GM23338 (cell line): ENCODE measurements around the gene SLC6A18.

Source experiments
- CREB1 ChIP-seq: fragments of 250-450 bp; sonication (Bioruptor Pico); IDR thresholded peaks from 2 replicates; pipeline ENCODE4 v1.5.0; 2020; ENCODE audit warnings: low read depth, mild to moderate bottlenecking, moderate library complexity
- EZH2 ChIP-seq: fragments of 200-600 bp; sonication (generic); IDR thresholded peaks from one replicate; pipeline ENCODE4 v1.8.0; 2017; ENCODE audit warnings: antibody characterized with exemption, mild to moderate bottlenecking, low read depth; ENCODE audit not compliant: unreplicated experiment
- JUNB ChIP-seq: IDR thresholded peaks from one replicate; pipeline ENCODE4 v1.6.1; 2016; ENCODE audit warnings: antibody characterized with exemption; ENCODE audit not compliant: unreplicated experiment
- POLR2AphosphoS5 ChIP-seq: IDR thresholded peaks from 2 replicates; pipeline ENCODE4 v1.6.1; 2016; ENCODE audit warnings: antibody characterized with exemption, low read depth
- STAT1 ChIP-seq: IDR thresholded peaks from one replicate; pipeline ENCODE4 v1.6.1; 2016; ENCODE audit warnings: antibody characterized with exemption; ENCODE audit not compliant: unreplicated experiment
- ZNF114 ChIP-seq: fragments of 250-450 bp; sonication (Bioruptor Pico); IDR thresholded peaks from 2 replicates; pipeline ENCODE4 v1.5.0; 2020; ENCODE audit warnings: mild to moderate bottlenecking, moderate library complexity
- TF ChIP-seq, protein P1 (sequence below), 2 experiments: fragments of 200-600 bp in 1 of 2; sonication (generic) in 1 of 2; conservative IDR thresholded peaks; 2 replicates each; pipeline versions ENCODE4 v1.5.1 to v1.6.1; 2016 to 2017; ENCODE audit warnings: antibody characterized with exemption in 2 of 2, low read depth in 2 of 2, mild to moderate bottlenecking in 2 of 2, moderate library complexity in 1 of 2
- TF ChIP-seq, protein P2 (sequence below): IDR thresholded peaks from one replicate; pipeline ENCODE4 v1.6.1; 2018; ENCODE audit warnings: antibody characterized with exemption; ENCODE audit not compliant: unreplicated experiment
- TF ChIP-seq, protein P3 (sequence below): fragments of 250-450 bp; sonication (Bioruptor Pico); IDR thresholded peaks from 2 replicates; pipeline ENCODE4 v1.5.0; 2020; ENCODE audit warnings: mild to moderate bottlenecking, moderate library complexity
- TF ChIP-seq, protein P4 (sequence below): IDR thresholded peaks from 2 replicates; pipeline ENCODE4 v1.6.1; 2016; ENCODE audit warnings: antibody characterized with exemption

DNA sequence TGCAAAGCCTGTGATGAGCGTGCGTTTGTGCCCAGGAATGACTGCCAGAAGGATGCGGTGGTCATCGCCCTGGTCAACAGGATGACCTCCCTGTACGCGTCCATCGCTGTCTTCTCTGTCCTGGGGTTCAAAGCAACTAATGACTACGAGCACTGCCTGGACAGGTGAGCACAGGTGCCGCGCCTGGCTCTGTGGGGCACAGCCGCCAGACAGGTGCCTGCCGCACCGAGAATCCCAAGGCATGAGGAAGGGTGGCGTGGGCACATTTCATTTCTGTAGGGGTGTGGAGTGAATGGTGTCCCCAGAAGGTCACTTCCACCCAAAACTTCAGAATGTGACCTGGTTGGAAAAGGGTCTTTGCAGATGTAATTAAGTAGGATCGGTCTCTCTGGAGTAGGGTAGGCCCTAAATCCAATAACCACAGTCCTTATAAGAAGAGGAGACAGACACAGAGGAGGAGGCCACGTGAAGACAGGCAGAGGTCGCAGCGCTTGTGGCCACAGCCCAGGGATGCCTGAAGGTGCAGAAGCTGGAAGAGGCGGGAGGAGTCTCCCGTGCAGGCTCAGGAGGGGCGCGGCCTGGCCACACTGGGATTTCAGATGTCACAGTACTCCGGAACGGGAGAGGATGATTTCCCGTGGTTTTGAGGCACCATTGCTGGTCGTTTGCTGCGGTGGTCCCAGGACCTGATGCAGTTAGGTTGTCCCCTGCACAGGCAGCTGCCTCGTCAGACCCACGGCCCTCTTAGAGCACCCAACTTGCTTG is 15.5 kb downstream of the SLC6A18 start:
- TF ChIP-seq, protein P1, sequence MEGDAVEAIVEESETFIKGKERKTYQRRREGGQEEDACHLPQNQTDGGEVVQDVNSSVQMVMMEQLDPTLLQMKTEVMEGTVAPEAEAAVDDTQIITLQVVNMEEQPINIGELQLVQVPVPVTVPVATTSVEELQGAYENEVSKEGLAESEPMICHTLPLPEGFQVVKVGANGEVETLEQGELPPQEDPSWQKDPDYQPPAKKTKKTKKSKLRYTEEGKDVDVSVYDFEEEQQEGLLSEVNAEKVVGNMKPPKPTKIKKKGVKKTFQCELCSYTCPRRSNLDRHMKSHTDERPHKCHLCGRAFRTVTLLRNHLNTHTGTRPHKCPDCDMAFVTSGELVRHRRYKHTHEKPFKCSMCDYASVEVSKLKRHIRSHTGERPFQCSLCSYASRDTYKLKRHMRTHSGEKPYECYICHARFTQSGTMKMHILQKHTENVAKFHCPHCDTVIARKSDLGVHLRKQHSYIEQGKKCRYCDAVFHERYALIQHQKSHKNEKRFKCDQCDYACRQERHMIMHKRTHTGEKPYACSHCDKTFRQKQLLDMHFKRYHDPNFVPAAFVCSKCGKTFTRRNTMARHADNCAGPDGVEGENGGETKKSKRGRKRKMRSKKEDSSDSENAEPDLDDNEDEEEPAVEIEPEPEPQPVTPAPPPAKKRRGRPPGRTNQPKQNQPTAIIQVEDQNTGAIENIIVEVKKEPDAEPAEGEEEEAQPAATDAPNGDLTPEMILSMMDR (conservative IDR thresholded peaks at IDR 0.05; ENCODE audit: low read depth in 2 of 2), result no peak
- TF ChIP-seq STAT1 (no peak), EZH2 (no peak), POLR2AphosphoS5 (no peak), JUNB (no peak), CREB1 (CRISPR knock-in tag) (no peak), ZNF114 (CRISPR knock-in tag) (no peak)
- TF ChIP-seq, protein P2, sequence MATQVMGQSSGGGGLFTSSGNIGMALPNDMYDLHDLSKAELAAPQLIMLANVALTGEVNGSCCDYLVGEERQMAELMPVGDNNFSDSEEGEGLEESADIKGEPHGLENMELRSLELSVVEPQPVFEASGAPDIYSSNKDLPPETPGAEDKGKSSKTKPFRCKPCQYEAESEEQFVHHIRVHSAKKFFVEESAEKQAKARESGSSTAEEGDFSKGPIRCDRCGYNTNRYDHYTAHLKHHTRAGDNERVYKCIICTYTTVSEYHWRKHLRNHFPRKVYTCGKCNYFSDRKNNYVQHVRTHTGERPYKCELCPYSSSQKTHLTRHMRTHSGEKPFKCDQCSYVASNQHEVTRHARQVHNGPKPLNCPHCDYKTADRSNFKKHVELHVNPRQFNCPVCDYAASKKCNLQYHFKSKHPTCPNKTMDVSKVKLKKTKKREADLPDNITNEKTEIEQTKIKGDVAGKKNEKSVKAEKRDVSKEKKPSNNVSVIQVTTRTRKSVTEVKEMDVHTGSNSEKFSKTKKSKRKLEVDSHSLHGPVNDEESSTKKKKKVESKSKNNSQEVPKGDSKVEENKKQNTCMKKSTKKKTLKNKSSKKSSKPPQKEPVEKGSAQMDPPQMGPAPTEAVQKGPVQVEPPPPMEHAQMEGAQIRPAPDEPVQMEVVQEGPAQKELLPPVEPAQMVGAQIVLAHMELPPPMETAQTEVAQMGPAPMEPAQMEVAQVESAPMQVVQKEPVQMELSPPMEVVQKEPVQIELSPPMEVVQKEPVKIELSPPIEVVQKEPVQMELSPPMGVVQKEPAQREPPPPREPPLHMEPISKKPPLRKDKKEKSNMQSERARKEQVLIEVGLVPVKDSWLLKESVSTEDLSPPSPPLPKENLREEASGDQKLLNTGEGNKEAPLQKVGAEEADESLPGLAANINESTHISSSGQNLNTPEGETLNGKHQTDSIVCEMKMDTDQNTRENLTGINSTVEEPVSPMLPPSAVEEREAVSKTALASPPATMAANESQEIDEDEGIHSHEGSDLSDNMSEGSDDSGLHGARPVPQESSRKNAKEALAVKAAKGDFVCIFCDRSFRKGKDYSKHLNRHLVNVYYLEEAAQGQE, result no peak
- TF ChIP-seq, protein P3, sequence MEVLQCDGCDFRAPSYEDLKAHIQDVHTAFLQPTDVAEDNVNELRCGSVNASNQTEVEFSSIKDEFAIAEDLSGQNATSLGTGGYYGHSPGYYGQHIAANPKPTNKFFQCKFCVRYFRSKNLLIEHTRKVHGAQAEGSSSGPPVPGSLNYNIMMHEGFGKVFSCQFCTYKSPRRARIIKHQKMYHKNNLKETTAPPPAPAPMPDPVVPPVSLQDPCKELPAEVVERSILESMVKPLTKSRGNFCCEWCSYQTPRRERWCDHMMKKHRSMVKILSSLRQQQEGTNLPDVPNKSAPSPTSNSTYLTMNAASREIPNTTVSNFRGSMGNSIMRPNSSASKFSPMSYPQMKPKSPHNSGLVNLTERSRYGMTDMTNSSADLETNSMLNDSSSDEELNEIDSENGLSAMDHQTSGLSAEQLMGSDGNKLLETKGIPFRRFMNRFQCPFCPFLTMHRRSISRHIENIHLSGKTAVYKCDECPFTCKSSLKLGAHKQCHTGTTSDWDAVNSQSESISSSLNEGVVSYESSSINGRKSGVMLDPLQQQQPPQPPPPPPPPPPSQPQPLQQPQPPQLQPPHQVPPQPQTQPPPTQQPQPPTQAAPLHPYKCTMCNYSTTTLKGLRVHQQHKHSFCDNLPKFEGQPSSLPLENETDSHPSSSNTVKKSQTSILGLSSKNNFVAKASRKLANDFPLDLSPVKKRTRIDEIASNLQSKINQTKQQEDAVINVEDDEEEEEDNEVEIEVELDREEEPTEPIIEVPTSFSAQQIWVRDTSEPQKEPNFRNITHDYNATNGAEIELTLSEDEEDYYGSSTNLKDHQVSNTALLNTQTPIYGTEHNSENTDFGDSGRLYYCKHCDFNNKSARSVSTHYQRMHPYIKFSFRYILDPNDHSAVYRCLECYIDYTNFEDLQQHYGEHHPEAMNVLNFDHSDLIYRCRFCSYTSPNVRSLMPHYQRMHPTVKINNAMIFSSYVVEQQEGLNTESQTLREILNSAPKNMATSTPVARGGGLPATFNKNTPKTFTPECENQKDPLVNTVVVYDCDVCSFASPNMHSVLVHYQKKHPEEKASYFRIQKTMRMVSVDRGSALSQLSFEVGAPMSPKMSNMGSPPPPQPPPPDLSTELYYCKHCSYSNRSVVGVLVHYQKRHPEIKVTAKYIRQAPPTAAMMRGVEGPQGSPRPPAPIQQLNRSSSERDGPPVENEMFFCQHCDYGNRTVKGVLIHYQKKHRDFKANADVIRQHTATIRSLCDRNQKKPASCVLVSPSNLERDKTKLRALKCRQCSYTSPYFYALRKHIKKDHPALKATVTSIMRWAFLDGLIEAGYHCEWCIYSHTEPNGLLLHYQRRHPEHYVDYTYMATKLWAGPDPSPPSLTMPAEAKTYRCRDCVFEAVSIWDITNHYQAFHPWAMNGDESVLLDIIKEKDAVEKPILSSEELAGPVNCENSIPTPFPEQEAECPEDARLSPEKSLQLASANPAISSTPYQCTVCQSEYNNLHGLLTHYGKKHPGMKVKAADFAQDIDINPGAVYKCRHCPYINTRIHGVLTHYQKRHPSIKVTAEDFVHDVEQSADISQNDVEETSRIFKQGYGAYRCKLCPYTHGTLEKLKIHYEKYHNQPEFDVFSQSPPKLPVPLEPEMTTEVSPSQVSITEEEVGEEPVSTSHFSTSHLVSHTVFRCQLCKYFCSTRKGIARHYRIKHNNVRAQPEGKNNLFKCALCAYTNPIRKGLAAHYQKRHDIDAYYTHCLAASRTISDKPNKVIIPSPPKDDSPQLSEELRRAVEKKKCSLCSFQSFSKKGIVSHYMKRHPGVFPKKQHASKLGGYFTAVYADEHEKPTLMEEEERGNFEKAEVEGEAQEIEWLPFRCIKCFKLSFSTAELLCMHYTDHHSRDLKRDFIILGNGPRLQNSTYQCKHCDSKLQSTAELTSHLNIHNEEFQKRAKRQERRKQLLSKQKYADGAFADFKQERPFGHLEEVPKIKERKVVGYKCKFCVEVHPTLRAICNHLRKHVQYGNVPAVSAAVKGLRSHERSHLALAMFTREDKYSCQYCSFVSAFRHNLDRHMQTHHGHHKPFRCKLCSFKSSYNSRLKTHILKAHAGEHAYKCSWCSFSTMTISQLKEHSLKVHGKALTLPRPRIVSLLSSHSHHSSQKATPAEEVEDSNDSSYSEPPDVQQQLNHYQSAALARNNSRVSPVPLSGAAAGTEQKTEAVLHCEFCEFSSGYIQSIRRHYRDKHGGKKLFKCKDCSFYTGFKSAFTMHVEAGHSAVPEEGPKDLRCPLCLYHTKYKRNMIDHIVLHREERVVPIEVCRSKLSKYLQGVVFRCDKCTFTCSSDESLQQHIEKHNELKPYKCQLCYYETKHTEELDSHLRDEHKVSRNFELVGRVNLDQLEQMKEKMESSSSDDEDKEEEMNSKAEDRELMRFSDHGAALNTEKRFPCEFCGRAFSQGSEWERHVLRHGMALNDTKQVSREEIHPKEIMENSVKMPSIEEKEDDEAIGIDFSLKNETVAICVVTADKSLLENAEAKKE (CRISPR knock-in tag), result no peak
- TF ChIP-seq, protein P4, sequence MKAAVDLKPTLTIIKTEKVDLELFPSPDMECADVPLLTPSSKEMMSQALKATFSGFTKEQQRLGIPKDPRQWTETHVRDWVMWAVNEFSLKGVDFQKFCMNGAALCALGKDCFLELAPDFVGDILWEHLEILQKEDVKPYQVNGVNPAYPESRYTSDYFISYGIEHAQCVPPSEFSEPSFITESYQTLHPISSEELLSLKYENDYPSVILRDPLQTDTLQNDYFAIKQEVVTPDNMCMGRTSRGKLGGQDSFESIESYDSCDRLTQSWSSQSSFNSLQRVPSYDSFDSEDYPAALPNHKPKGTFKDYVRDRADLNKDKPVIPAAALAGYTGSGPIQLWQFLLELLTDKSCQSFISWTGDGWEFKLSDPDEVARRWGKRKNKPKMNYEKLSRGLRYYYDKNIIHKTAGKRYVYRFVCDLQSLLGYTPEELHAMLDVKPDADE, result no peak
